ENCODE data around the gene ALDH3A2. TPM values are rescaled to one million over a fixed set of nuclear protein-coding genes. Genes with fewer than 3 reads are reported as not detected.
"Not testable (repeated sequence)": the region's sequence is repeated elsewhere in the genome, so short reads cannot be mapped to it uniquely, and the experiment has no call there.

The ALDH3A2 gene
- total and polyA plus RNA-seq, 2 of the 8 experiments (the other 6 are each of a cell fraction or from before 2014, with no cell fraction given) = 20.6 to 72.9 TPM

DNA sequence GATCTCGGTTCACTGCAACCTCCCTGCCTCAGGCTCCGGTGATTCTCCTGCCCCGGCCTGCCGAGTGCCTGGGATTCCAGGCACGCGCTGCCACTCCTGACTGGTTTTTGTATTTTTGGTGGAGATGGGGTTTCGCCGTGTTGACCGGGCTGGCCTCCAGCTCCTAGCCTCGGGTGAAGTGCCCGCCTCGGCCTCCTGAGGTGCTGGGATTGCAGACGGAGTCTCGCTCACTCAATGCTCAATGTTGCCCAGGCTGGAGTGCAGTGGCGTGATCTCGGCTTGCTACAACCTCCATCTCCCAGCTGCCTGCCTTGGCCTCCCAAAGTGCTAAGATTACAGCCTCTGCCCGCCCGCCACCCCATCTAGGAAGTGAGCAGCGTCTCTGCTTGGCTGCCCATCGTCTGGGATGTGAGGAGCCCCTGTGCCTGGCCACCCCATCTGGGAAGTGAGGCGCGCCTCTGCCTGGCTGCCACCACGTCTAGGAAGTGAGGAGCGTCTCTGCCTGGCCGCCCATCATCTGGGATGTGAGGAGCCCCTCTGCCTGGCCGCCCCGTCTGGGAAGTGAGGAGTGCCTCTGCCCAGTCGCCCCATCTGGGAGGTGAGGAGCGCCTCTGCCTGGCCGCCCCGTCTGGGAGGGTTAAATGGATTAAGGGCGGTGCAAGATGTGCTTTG is 36.5 kb downstream of the ALDH3A2 start:
- H3K23ac ChIP-seq (ENCODE audit: insufficient read length); H4K5ac ChIP-seq (ENCODE audit: insufficient read length, low read depth, low read length); H2BK5ac ChIP-seq (ENCODE audit: low read depth, low read length); H3K18ac ChIP-seq (ENCODE audit: extremely low read depth, low read length); H3K4ac ChIP-seq (replicated peaks; ENCODE audit: insufficient read length, low read depth, low read length); H4K91ac ChIP-seq (replicated peaks; ENCODE audit: insufficient read length, low read length); H2BK12ac ChIP-seq (ENCODE audit: low read depth, low read length); POLR2A ChIA-PET (ENCODE audit: partially characterized antibody); H3K79me1 ChIP-seq (ENCODE audit: low read depth, low read length); CTCF ChIA-PET (ENCODE audit: partially characterized antibody); H3K27me3 ChIP-seq (replicated peaks in 1 of 4; ENCODE audit: control insufficient read depth in 3 of 4, extremely low read depth in 1 of 4, insufficient read depth in 3 of 4, low read length in 3 of 4); H2BK15ac ChIP-seq (ENCODE audit: low read length); H3K79me2 ChIP-seq (ENCODE audit: control insufficient read depth in 1 of 2, insufficient read depth in 2 of 2, low read length in 2 of 2); H3K36me3 ChIP-seq (ENCODE audit: control insufficient read depth in 2 of 4, insufficient read depth in 4 of 4, low read length in 3 of 4); FAIRE-seq; H3K4me1 ChIP-seq (replicated peaks in 1 of 4; ENCODE audit: control insufficient read depth in 3 of 4, insufficient read depth in 4 of 4, low read length in 3 of 4); H3K56ac ChIP-seq (replicated peaks; ENCODE audit: insufficient read length, low read depth, low read length); H2AK5ac ChIP-seq (ENCODE audit: low read depth, low read length); H3K27ac ChIP-seq (ENCODE audit: low read depth, low read length); DNase-seq (ENCODE audit: low read depth in 1 of 2, low spot score in 2 of 2); H2BK20ac ChIP-seq (ENCODE audit: low read length); H3K9ac ChIP-seq (replicated peaks in 1 of 4; ENCODE audit: extremely low read depth in 1 of 4, low read depth in 3 of 4, low read length in 3 of 4); H4K20me1 ChIP-seq (replicated peaks in 1 of 2; ENCODE audit: control insufficient read depth in 1 of 2, insufficient read depth in 2 of 2, low read length in 2 of 2); H3K23me2 ChIP-seq (ENCODE audit: low read depth, low read length); H2AFZ ChIP-seq (ENCODE audit: low read length); H2BK120ac ChIP-seq (replicated peaks; ENCODE audit: low read depth, low read length); H4K8ac ChIP-seq (ENCODE audit: extremely low read depth, insufficient read depth, low read length); H3K4me2 ChIP-seq (ENCODE audit: insufficient read depth in 1 of 2, low read depth in 2 of 2, low read length in 2 of 2); H3K14ac ChIP-seq (ENCODE audit: insufficient read length); H3K4me3 ChIP-seq (ENCODE audit: extremely low read depth in 1 of 4, insufficient read depth in 2 of 4, low read depth in 3 of 4, low read length in 4 of 4): not testable (repeated sequence)
- peaks cover 2 to 19% of the 10 kb centered on the region in 2 experiments; a peak in 3 of 4 replicates for H3K9me3 ChIP-seq (ENCODE audit: insufficient read depth in 2 of 2, low read depth in 1 of 2, low read length in 1 of 2)
- 94% methylated on average over 24 of the region's 32 CpGs; no CpG with 5 or more reads in 1 of the 2 experiments for WGBS, 2 experiments (ENCODE audit: extremely low coverage in 1 of 2, insufficient coverage in 1 of 2, insufficient read length in 1 of 2, insufficient replicate concordance in 2 of 2, low coverage in 1 of 2, low lambda C conversion rate in 2 of 2, missing lambda C conversion rate in 1 of 2)

All from H1 (cell line).